Activated naive CD4-positive, alpha-beta T cell treated with anti-CD3 and anti-CD28 coated beads, Interleukin-2, amount 10 ng/mL, durations not matched to agents 7 days and 5 days (primary cell): Measurements from ENCODE around the gene DEPP1.

Experiments used
- CTCF ChIA-PET: fragments of 350-600 bp; sonication (Branson Sonifier 250); formaldehyde crosslinking; loops from one replicate; lab custom pipeline; 2021; ENCODE audit warnings: antibody characterized with exemption; lab: Charles Lee
- DNase-seq: peaks from one replicate; pipeline ENCODE4 v3.0.0-alpha.2; 2020
- H3K27ac Mint-ChIP-seq: one replicate; pipeline ENCODE4 v1.8.0; 2021; ENCODE audit warnings: mild to moderate bottlenecking, moderate library complexity, mixed read lengths
- H3K27me3 Mint-ChIP-seq: one replicate; pipeline ENCODE4 v1.8.0; 2021; ENCODE audit warnings: mild to moderate bottlenecking, mixed read lengths
- H3K36me3 Mint-ChIP-seq: one replicate; pipeline ENCODE4 v1.8.0; 2021; ENCODE audit warnings: mixed read lengths
- H3K4me1 Mint-ChIP-seq: one replicate; pipeline ENCODE4 v1.8.0; 2021; ENCODE audit warnings: mixed read lengths
- H3K4me3 Mint-ChIP-seq: one replicate; pipeline ENCODE4 v1.8.0; 2021; ENCODE audit warnings: mild to moderate bottlenecking, moderate library complexity, mixed read lengths
- H3K9me3 Mint-ChIP-seq: one replicate; pipeline ENCODE4 v1.8.0; 2021; ENCODE audit warnings: mixed read lengths

The DEPP1 gene

GRCh38 chr10:44998146-44998631, 19.6 kb upstream of the DEPP1 start:
- no peak for DNase-seq
- no peak overlapping the region for H3K4me3 Mint-ChIP-seq
- peaks cover 51% of the 10 kb centered on the region for H3K4me1 Mint-ChIP-seq
- no peak overlapping the region for H3K27ac Mint-ChIP-seq
- H3K27me3 Mint-ChIP-seq: peaks cover 30% of the 10 kb centered on the region
- peaks cover 9% of the 10 kb centered on the region for H3K9me3 Mint-ChIP-seq
- peaks cover 19% of the 10 kb centered on the region for H3K36me3 Mint-ChIP-seq
- CTCF ChIA-PET: interaction anchor here (1.3 kb wide), 1 partner anchor 65 kb away, joined by 3 read pairs; no protein-coding TSS in a partner anchor

GRCh38 chr10:44997105-44997748, 18.6 kb upstream of the DEPP1 start:
- no peak overlapping the region for H3K27ac Mint-ChIP-seq
- DNase-seq: no peak
- CTCF ChIA-PET: interaction anchor here (1.3 kb wide), 1 partner anchor 64 kb away, joined by 3 read pairs; no protein-coding TSS in a partner anchor
- H3K9me3 Mint-ChIP-seq: peaks cover 2% of the 10 kb centered on the region
- H3K27me3 Mint-ChIP-seq: peaks cover 38% of the 10 kb centered on the region
- H3K36me3 Mint-ChIP-seq: peaks cover 9% of the 10 kb centered on the region
- no peak overlapping the region for H3K4me3 Mint-ChIP-seq
- H3K4me1 Mint-ChIP-seq: peaks cover 44% of the 10 kb centered on the region

GRCh38 chr10:44995914-44996669, 17.5 kb upstream of the DEPP1 start:
- Mint-ChIP-seq H3K4me1 (peaks cover 37% of the 10 kb centered on the region), H3K9me3 (no peaks in the 10 kb centered on the region), H3K27me3 (peaks cover 41% of the 10 kb centered on the region), H3K4me3 (no peak overlapping the region), H3K36me3 (peaks cover 5% of the 10 kb centered on the region), H3K27ac (peak overlapping the region; percentile 17)
- CTCF ChIA-PET: interaction anchor here (1.6 kb wide), 1 partner anchor 64 kb away, joined by 8 read pairs; no protein-coding TSS in a partner anchor
- no peak for DNase-seq

- Mint-ChIP-seq H3K27me3 (peaks cover 43% of the 10 kb centered on the region), H3K4me3 (no peak overlapping the region), H3K9me3 (no peaks in the 10 kb centered on the region), H3K36me3 (peaks cover 5% of the 10 kb centered on the region), H3K4me1 (peaks cover 35% of the 10 kb centered on the region), H3K27ac (peak overlapping the region; percentile 17)
- CTCF ChIA-PET: interaction anchor here (0.9 to 1.6 kb wide), 3 partner anchors 20 to 63 kb away, joined by 3 to 8 read pairs (median 4); no protein-coding TSS in a partner anchor
- DNase-seq: no peak
Measured at GRCh38 chr10:44995581-44995913, 16.9 kb upstream of the DEPP1 start.

- Mint-ChIP-seq H3K27me3 (peaks cover 48% of the 10 kb centered on the region), H3K36me3 (peaks cover 3% of the 10 kb centered on the region), H3K4me1 (peaks cover 29% of the 10 kb centered on the region), H3K27ac (peak overlapping the region; percentile 53), H3K4me3 (no peak overlapping the region), H3K9me3 (no peaks in the 10 kb centered on the region)
- no peak for DNase-seq
- CTCF ChIA-PET: interaction anchor here (0.9 to 1.6 kb wide), 5 partner anchors 15 to 63 kb away, joined by 3 to 8 read pairs (median 3); no protein-coding TSS in a partner anchor
Measured at GRCh38 chr10:44994752-44995530, 16.3 kb upstream of the DEPP1 start.

- Mint-ChIP-seq H3K27ac (no peak overlapping the region), H3K4me3 (no peak overlapping the region), H3K27me3 (peaks cover 52% of the 10 kb centered on the region), H3K36me3 (no peaks in the 10 kb centered on the region), H3K9me3 (no peaks in the 10 kb centered on the region), H3K4me1 (peaks cover 26% of the 10 kb centered on the region)
- CTCF ChIA-PET: interaction anchor here (1.0 to 1.6 kb wide), 4 partner anchors 14 to 62 kb away, joined by 3 to 8 read pairs (median 4); no protein-coding TSS in a partner anchor
- no peak for DNase-seq
Measured at GRCh38 chr10:44993922-44994751, 15.5 kb upstream of the DEPP1 start.

- Mint-ChIP-seq H3K27ac (no peak overlapping the region), H3K9me3 (no peaks in the 10 kb centered on the region), H3K36me3 (no peaks in the 10 kb centered on the region), H3K27me3 (peaks cover 53% of the 10 kb centered on the region), H3K4me1 (peaks cover 26% of the 10 kb centered on the region), H3K4me3 (no peak overlapping the region)
- DNase-seq: no peak
- CTCF ChIA-PET: interaction anchor here (1.0 kb wide), 1 partner anchor 46 kb away, joined by 4 read pairs; no protein-coding TSS in a partner anchor
Measured at GRCh38 chr10:44993226-44993921, 14.8 kb upstream of the DEPP1 start.

- peaks cover 26% of the 10 kb centered on the region for H3K4me1 Mint-ChIP-seq
- CTCF ChIA-PET: interaction anchor here (1.9 kb wide), 1 partner anchor 60 kb away, joined by 9 read pairs; no protein-coding TSS in a partner anchor
Measured at GRCh38 chr10:44992732-44993225, 14.2 kb upstream of the DEPP1 start.

GRCh38 chr10:44992070-44992731, 13.6 kb upstream of the DEPP1 start:
- no peak overlapping the region for H3K4me3 Mint-ChIP-seq
- H3K27ac Mint-ChIP-seq: no peak overlapping the region
- no peak for DNase-seq
- no peaks in the 10 kb centered on the region for H3K9me3 Mint-ChIP-seq
- peaks cover 51% of the 10 kb centered on the region for H3K27me3 Mint-ChIP-seq
- H3K4me1 Mint-ChIP-seq: peaks cover 26% of the 10 kb centered on the region
- H3K36me3 Mint-ChIP-seq: no peaks in the 10 kb centered on the region
- CTCF ChIA-PET: interaction anchor here (1.9 kb wide), 1 partner anchor 60 kb away, joined by 9 read pairs; no protein-coding TSS in a partner anchor

More at GRCh38 chr10:44992732-44993225, 14.2 kb upstream of the DEPP1 start:
- DNase-seq: no peak
- H3K27me3 Mint-ChIP-seq: peaks cover 53% of the 10 kb centered on the region
- H3K36me3 Mint-ChIP-seq: no peaks in the 10 kb centered on the region
- H3K27ac Mint-ChIP-seq: no peak overlapping the region
- H3K4me3 Mint-ChIP-seq: no peak overlapping the region
- no peaks in the 10 kb centered on the region for H3K9me3 Mint-ChIP-seq

GRCh38 chr10:44991571-44991970, 13.0 kb upstream of the DEPP1 start:
- CTCF ChIA-PET: interaction anchor here (1.9 kb wide), 1 partner anchor 59 kb away, joined by 9 read pairs; no protein-coding TSS in a partner anchor
- H3K4me1 Mint-ChIP-seq: peaks cover 21% of the 10 kb centered on the region

GRCh38 chr10:44990965-44991364, 12.4 kb upstream of the DEPP1 start:
- no peak for DNase-seq
- H3K4me1 Mint-ChIP-seq: peaks cover 17% of the 10 kb centered on the region
- no peak overlapping the region for H3K27ac Mint-ChIP-seq
- no peaks in the 10 kb centered on the region for H3K9me3 Mint-ChIP-seq
- H3K4me3 Mint-ChIP-seq: no peak overlapping the region
- peaks cover 55% of the 10 kb centered on the region for H3K27me3 Mint-ChIP-seq
- no peaks in the 10 kb centered on the region for H3K36me3 Mint-ChIP-seq
- CTCF ChIA-PET: interaction anchor here (1.1 to 1.9 kb wide), 3 partner anchors 57 to 58 kb away, joined by 3 to 9 read pairs (median 5); no protein-coding TSS in a partner anchor

More at GRCh38 chr10:44991571-44991970, 13.0 kb upstream of the DEPP1 start:
- Mint-ChIP-seq H3K36me3 (no peaks in the 10 kb centered on the region), H3K27me3 (peaks cover 50% of the 10 kb centered on the region), H3K9me3 (no peaks in the 10 kb centered on the region), H3K27ac (no peak overlapping the region), H3K4me3 (no peak overlapping the region)
- DNase-seq: no peak

GRCh38 chr10:44990302-44990655, 11.7 kb upstream of the DEPP1 start:
- H3K9me3 Mint-ChIP-seq: no peaks in the 10 kb centered on the region
- H3K27ac Mint-ChIP-seq: no peak overlapping the region
- H3K4me3 Mint-ChIP-seq: no peak overlapping the region
- CTCF ChIA-PET: interaction anchor here (0.5 to 1.3 kb wide), 4 partner anchors 12 to 415 kb away, joined by 3 to 6 read pairs (median 4); partner anchors contain the start of gene DEPP1
- H3K27me3 Mint-ChIP-seq: peaks cover 59% of the 10 kb centered on the region
- H3K4me1 Mint-ChIP-seq: peaks cover 10% of the 10 kb centered on the region
- no peaks in the 10 kb centered on the region for H3K36me3 Mint-ChIP-seq
- no peak for DNase-seq
